SK-N-SH treated with all-trans-retinoic acid at 6 μM for 48 hours (cell line): ENCODE data around the gene ARHGAP4.

ENCODE experiments used
- BACH2 ChIP-seq: fragments of 250-450 bp; sonication (Bioruptor Pico); IDR thresholded peaks from 2 replicates; pipeline ENCODE4 v1.9.0; 2021; ENCODE audit warnings: mild to moderate bottlenecking, borderline replicate concordance
- SNAI2 ChIP-seq: fragments of 250-450 bp; sonication (Bioruptor Pico); IDR thresholded peaks from 2 replicates; pipeline ENCODE4 v1.5.0; 2020; ENCODE audit warnings: mild to moderate bottlenecking, moderate library complexity
- ZFP3 ChIP-seq: fragments of 250-450 bp; sonication (Bioruptor Pico); IDR thresholded peaks from 2 replicates; pipeline ENCODE4 v1.5.0; 2020; ENCODE audit warnings: mild to moderate bottlenecking, moderate library complexity
- ZFP30 ChIP-seq: fragments of 450-650 bp; formaldehyde crosslinking; IDR thresholded peaks from 2 replicates; pipeline ENCODE4 v1.5.0; 2022; ENCODE audit warnings: mild to moderate bottlenecking, moderate library complexity
- ZNF565 ChIP-seq: fragments of 450-650 bp; formaldehyde crosslinking; conservative IDR thresholded peaks from 2 replicates; pipeline ENCODE4 v1.5.0; 2020; ENCODE audit warnings: low read depth, mild to moderate bottlenecking, moderate library complexity
- ZNF70 ChIP-seq: fragments of 450-650 bp; formaldehyde crosslinking; IDR thresholded peaks from 2 replicates; pipeline ENCODE4 v1.5.0; 2020; ENCODE audit warnings: mild to moderate bottlenecking, moderate library complexity
- TF ChIP-seq, protein P1 (sequence below): fragments of 250-450 bp; sonication (Bioruptor Pico); IDR thresholded peaks from 2 replicates; pipeline ENCODE4 v1.5.0; 2020; ENCODE audit warnings: mild to moderate bottlenecking, moderate library complexity
- TF ChIP-seq, protein P2 (sequence below): fragments of 250-450 bp; sonication (Bioruptor Pico); IDR thresholded peaks from 2 replicates; pipeline ENCODE4 v1.5.1; 2021; ENCODE audit warnings: mild to moderate bottlenecking, moderate library complexity
- TF ChIP-seq, protein P3 (sequence below): fragments of 250-450 bp; sonication (Bioruptor Pico); IDR thresholded peaks from 2 replicates; pipeline ENCODE4 v1.8.0; 2020; ENCODE audit warnings: mild to moderate bottlenecking, moderate library complexity, borderline replicate concordance

- TF ChIP-seq, protein P1, sequence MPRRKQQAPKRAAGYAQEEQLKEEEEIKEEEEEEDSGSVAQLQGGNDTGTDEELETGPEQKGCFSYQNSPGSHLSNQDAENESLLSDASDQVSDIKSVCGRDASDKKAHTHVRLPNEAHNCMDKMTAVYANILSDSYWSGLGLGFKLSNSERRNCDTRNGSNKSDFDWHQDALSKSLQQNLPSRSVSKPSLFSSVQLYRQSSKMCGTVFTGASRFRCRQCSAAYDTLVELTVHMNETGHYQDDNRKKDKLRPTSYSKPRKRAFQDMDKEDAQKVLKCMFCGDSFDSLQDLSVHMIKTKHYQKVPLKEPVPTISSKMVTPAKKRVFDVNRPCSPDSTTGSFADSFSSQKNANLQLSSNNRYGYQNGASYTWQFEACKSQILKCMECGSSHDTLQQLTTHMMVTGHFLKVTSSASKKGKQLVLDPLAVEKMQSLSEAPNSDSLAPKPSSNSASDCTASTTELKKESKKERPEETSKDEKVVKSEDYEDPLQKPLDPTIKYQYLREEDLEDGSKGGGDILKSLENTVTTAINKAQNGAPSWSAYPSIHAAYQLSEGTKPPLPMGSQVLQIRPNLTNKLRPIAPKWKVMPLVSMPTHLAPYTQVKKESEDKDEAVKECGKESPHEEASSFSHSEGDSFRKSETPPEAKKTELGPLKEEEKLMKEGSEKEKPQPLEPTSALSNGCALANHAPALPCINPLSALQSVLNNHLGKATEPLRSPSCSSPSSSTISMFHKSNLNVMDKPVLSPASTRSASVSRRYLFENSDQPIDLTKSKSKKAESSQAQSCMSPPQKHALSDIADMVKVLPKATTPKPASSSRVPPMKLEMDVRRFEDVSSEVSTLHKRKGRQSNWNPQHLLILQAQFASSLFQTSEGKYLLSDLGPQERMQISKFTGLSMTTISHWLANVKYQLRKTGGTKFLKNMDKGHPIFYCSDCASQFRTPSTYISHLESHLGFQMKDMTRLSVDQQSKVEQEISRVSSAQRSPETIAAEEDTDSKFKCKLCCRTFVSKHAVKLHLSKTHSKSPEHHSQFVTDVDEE: no peak
- TF ChIP-seq ZFP3 (CRISPR knock-in tag): no peak
- no peak for TF ChIP-seq BACH2 (CRISPR knock-in tag)
- TF ChIP-seq, protein P2, sequence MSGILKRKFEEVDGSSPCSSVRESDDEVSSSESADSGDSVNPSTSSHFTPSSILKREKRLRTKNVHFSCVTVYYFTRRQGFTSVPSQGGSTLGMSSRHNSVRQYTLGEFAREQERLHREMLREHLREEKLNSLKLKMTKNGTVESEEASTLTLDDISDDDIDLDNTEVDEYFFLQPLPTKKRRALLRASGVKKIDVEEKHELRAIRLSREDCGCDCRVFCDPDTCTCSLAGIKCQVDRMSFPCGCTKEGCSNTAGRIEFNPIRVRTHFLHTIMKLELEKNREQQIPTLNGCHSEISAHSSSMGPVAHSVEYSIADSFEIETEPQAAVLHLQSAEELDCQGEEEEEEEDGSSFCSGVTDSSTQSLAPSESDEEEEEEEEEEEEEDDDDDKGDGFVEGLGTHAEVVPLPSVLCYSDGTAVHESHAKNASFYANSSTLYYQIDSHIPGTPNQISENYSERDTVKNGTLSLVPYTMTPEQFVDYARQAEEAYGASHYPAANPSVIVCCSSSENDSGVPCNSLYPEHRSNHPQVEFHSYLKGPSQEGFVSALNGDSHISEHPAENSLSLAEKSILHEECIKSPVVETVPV: no peak
- TF ChIP-seq SNAI2 (CRISPR knock-in tag): no peak
- no peak for TF ChIP-seq ZNF565 (CRISPR knock-in tag)
- TF ChIP-seq, protein P3, sequence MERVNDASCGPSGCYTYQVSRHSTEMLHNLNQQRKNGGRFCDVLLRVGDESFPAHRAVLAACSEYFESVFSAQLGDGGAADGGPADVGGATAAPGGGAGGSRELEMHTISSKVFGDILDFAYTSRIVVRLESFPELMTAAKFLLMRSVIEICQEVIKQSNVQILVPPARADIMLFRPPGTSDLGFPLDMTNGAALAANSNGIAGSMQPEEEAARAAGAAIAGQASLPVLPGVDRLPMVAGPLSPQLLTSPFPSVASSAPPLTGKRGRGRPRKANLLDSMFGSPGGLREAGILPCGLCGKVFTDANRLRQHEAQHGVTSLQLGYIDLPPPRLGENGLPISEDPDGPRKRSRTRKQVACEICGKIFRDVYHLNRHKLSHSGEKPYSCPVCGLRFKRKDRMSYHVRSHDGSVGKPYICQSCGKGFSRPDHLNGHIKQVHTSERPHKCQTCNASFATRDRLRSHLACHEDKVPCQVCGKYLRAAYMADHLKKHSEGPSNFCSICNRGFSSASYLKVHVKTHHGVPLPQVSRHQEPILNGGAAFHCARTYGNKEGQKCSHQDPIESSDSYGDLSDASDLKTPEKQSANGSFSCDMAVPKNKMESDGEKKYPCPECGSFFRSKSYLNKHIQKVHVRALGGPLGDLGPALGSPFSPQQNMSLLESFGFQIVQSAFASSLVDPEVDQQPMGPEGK: no peak
- no peak for TF ChIP-seq ZNF70 (CRISPR knock-in tag)
- TF ChIP-seq ZFP30: no peak
Observed at GRCh38 chrX:153878345-153878744, 47.7 kb downstream of the ARHGAP4 start.
